Measurements from ENCODE around the gene RNF157. TPM values are rescaled to one million over a fixed set of nuclear protein-coding genes. Genes with fewer than 3 reads are reported as not detected.
A peak's percentile ranks its signal among the peaks of the same experiment; 100 is the strongest.
"Not testable (repeated sequence)": the region's sequence is repeated elsewhere in the genome, so short reads cannot be mapped to it uniquely, and the experiment has no call there.

RNF157 gene
- total RNA-seq, 1 donor from 2014 or later: 8.8 TPM

- Histone ChIP-seq H3K27ac (no peak overlapping the region), H3K4me3 (no peak overlapping the region), H3K9me3 (no peaks in the 10 kb centered on the region), H3K4me1 (peaks cover 71% of the 10 kb centered on the region), H3K36me3 (peaks cover 0 to 13% of the 10 kb centered on the region in 2 donors), H3K27me3 (no peaks in the 10 kb centered on the region)
- intact Hi-C loops (cut with DNase I): no loop called here
- TF ChIP-seq POLR2A (IDR thresholded peaks at IDR 0.05) (no peak), POLR2AphosphoS5 (IDR thresholded peaks at IDR 0.05; ENCODE audit: insufficient read depth in 1 of 2, low read depth in 1 of 2) (no peak), CTCF (IDR thresholded peaks at IDR 0.05) (no peak)
- no peak for DNase-seq (ENCODE audit: extremely low spot score in 2 of 2)
Observed at GRCh38 chr17:76270127-76270592, 29.9 kb upstream of the RNF157 start.

- DNase-seq (ENCODE audit: extremely low spot score in 2 of 2): no peak
- Histone ChIP-seq H3K27me3 (no peaks in the 10 kb centered on the region), H3K4me1 (peaks cover 74% of the 10 kb centered on the region), H3K4me3 (no peak overlapping the region), H3K27ac (peak overlapping the region; percentile 97), H3K9me3 (no peaks in the 10 kb centered on the region), H3K36me3 (peaks cover 0 to 13% of the 10 kb centered on the region in 2 donors)
- TF ChIP-seq POLR2A (IDR thresholded peaks at IDR 0.05) (no peak), POLR2AphosphoS5 (IDR thresholded peaks at IDR 0.05; ENCODE audit: insufficient read depth in 1 of 2, low read depth in 1 of 2) (no peak), CTCF (IDR thresholded peaks at IDR 0.05) (no peak)
- intact Hi-C loops (cut with DNase I): no loop called here
Observed at GRCh38 chr17:76268991-76269981, 29.0 kb upstream of the RNF157 start.

GRCh38 chr17:76268015-76268749 lies 27.9 kb upstream of the RNF157 start:
- TF ChIP-seq POLR2AphosphoS5 (IDR thresholded peaks at IDR 0.05; ENCODE audit: insufficient read depth in 1 of 2, low read depth in 1 of 2) (peak; percentile 79 to 82), POLR2A (IDR thresholded peaks at IDR 0.05) (peak in 1 of 2 donors; percentile 60), CTCF (IDR thresholded peaks at IDR 0.05) (no peak)
- Histone ChIP-seq H3K27ac (peak overlapping the region; percentile 97), H3K4me3 (peak overlapping the region in 1 of 2 donors; percentile 17), H3K9me3 (no peaks in the 10 kb centered on the region), H3K27me3 (no peaks in the 10 kb centered on the region), H3K4me1 (peaks cover 78% of the 10 kb centered on the region), H3K36me3 (peaks cover 0 to 13% of the 10 kb centered on the region in 2 donors)
- intact Hi-C loops (cut with DNase I): no loop called here
- DNase-seq (ENCODE audit: extremely low spot score in 2 of 2): no peak

- peak overlapping the region; percentile 97 for H3K27ac ChIP-seq
- H3K4me3 ChIP-seq: peak overlapping the region in 1 of 2 donors; percentile 17
- intact Hi-C loops (cut with DNase I); DNase-seq (ENCODE audit: extremely low spot score in 2 of 2); H3K9me3 ChIP-seq; H3K27me3 ChIP-seq: not testable (repeated sequence)
- H3K36me3 ChIP-seq: peaks cover 0 to 13% of the 10 kb centered on the region in 2 donors
- peaks cover 76% of the 10 kb centered on the region for H3K4me1 ChIP-seq
Observed at GRCh38 chr17:76267581-76268001, 27.3 kb upstream of the RNF157 start.

- H3K27me3 ChIP-seq: no peaks in the 10 kb centered on the region
- DNase-seq (ENCODE audit: extremely low spot score in 2 of 2): no peak
- H3K9me3 ChIP-seq: no peaks in the 10 kb centered on the region
- H3K36me3 ChIP-seq: peaks cover 0 to 13% of the 10 kb centered on the region in 2 donors
- peak overlapping the region; percentile 97 for H3K27ac ChIP-seq
- peak overlapping the region in 1 of 2 donors; percentile 86 for H3K4me3 ChIP-seq
- intact Hi-C loops (cut with DNase I): no loop called here
- TF ChIP-seq POLR2A (IDR thresholded peaks at IDR 0.05) (no peak), POLR2AphosphoS5 (IDR thresholded peaks at IDR 0.05; ENCODE audit: insufficient read depth in 1 of 2, low read depth in 1 of 2) (no peak), CTCF (IDR thresholded peaks at IDR 0.05) (no peak)
- H3K4me1 ChIP-seq: peaks cover 76% of the 10 kb centered on the region
Observed at GRCh38 chr17:76267051-76267576, 26.8 kb upstream of the RNF157 start.
